Naive B cell (primary cell): ENCODE data around the gene ZNF516. TPM values are rescaled to one million over a fixed set of nuclear protein-coding genes. Genes with fewer than 3 reads are reported as not detected.

Source experiments
- ATAC-seq, 2 donors: fragments of 150-1000 bp; cut with Tn5 transposase; 2 replicates each; pipeline ENCODE4 v1.10.0; 2021; ENCODE audit warnings: low read depth in 2 of 2, mild to moderate bottlenecking in 2 of 2, moderate library complexity in 2 of 2
- DNase-seq: peaks from one replicate; pipeline ENCODE4 v3.0.0; 2022
- H3K27ac Mint-ChIP-seq, 6 donors: one replicate each; pipeline ENCODE4 v1.8.0; 2020 to 2022; ENCODE audit warnings: mild to moderate bottlenecking in 6 of 6, mixed read lengths in 6 of 6, moderate library complexity in 5 of 6, inconsistent platforms in 2 of 6
- H3K27me3 Mint-ChIP-seq, 3 donors: one replicate each; pipeline ENCODE4 v1.8.0; 2021 to 2022; ENCODE audit warnings: mixed read lengths in 3 of 3, mild to moderate bottlenecking in 1 of 3
- H3K36me3 Mint-ChIP-seq, 2 donors: one replicate each; pipeline ENCODE4 v1.8.0; 2020 to 2022; ENCODE audit warnings: mixed read lengths in 2 of 2, inconsistent platforms in 1 of 2, mild to moderate bottlenecking in 1 of 2
- H3K4me1 Mint-ChIP-seq, 3 donors: one replicate each; pipeline ENCODE4 v1.8.0; 2020 to 2022; ENCODE audit warnings: mixed read lengths in 3 of 3, inconsistent platforms in 1 of 3, mild to moderate bottlenecking in 1 of 3, moderate library complexity in 1 of 3
- H3K4me3 Mint-ChIP-seq, 8 donors: one replicate each; pipeline ENCODE4 v1.8.0; 2020 to 2022; ENCODE audit warnings: mild to moderate bottlenecking in 8 of 8, mixed read lengths in 8 of 8, moderate library complexity in 8 of 8, inconsistent platforms in 2 of 8
- H3K9me3 Mint-ChIP-seq, 7 donors: one replicate each; pipeline ENCODE4 v1.8.0; 2020 to 2022; ENCODE audit warnings: mixed read lengths in 7 of 7, mild to moderate bottlenecking in 5 of 7, inconsistent platforms in 2 of 7, moderate library complexity in 1 of 7
- polyA plus RNA-seq, 6 donors: library from polyadenylated mRNA; unstranded; fragments of 300-500 nt; fragmentation: Illumina TruSeq; gene quantifications; one replicate each; pipeline ENCODE4 v1.2.3, GENCODE V29; 2021; ENCODE audit warnings: low read depth in 6 of 6

ZNF516 gene
- polyA plus RNA-seq, 6 donors from 2014 or later = 1.7 to 7.5 (median 4.8) TPM

- no peaks in the 10 kb centered on the region for H3K9me3 Mint-ChIP-seq
- ATAC-seq (no peak), DNase-seq (no peak)
- H3K4me1 Mint-ChIP-seq = peaks cover 32 to 48% (median 33%) of the 10 kb centered on the region in 3 donors
- H3K36me3 Mint-ChIP-seq = peaks cover 5 to 16% of the 10 kb centered on the region in 2 donors
- no peak overlapping the region for H3K27ac Mint-ChIP-seq
- H3K4me3 Mint-ChIP-seq = no peak overlapping the region
- no peaks in the 10 kb centered on the region for H3K27me3 Mint-ChIP-seq
Observed at GRCh38 chr18:76429262-76430126, 65.5 kb downstream of the ZNF516 start.

DNA sequence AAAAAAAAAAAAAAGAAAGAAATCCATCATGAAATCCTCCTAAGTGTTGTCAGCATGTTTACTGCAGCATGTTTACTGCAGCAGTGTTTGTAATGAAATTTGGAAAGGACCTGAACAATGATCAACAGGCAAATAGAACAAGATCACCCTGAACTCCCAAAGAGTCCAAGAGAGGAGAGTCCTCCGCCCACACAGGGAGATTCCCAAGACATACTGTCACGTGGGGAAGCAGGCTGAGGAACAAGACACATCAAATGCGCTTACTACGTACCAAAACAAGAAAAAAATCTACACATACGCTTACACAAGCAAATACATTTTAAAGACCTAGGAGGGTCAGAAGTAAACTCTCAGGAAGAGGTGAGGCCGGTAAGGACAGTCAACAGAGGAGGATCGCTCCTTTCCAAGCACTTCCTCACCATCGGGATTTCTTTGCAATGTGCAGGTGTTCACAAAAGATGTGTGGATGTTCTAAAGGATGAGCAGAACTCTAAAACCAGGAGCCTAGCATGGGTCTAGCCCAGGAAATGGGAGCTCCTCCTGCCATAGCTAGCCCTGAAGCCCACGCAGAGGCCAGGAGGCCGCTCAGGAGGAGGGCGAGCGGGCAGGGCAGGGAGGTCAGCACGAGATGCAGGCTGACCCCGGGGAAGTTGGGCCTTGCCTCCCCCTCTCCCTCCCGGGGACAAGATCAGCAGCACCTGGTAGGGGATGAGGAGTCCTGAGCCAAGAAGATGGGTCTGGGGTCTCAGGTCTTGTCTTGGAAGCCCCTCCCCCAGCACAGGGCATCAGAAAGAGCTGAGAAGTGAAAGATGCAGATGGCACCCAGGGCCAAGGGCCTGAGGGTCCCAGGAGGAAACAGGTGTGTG is 66.4 kb downstream of the ZNF516 start:
- peak overlapping the region in 2 of 6 donors; percentile 20 to 40 for H3K27ac Mint-ChIP-seq
- H3K36me3 Mint-ChIP-seq = peaks cover 5 to 16% of the 10 kb centered on the region in 2 donors
- no peak for ATAC-seq
- no peak overlapping the region for H3K4me3 Mint-ChIP-seq
- H3K27me3 Mint-ChIP-seq = no peaks in the 10 kb centered on the region
- H3K9me3 Mint-ChIP-seq = no peaks in the 10 kb centered on the region
- no peak for DNase-seq
- peaks cover 32 to 48% (median 33%) of the 10 kb centered on the region in 3 donors for H3K4me1 Mint-ChIP-seq

GRCh38 chr18:76426737-76427305 is 68.2 kb downstream of the ZNF516 start:
- H3K9me3 Mint-ChIP-seq = no peaks in the 10 kb centered on the region
- peaks cover 0 to 4% of the 10 kb centered on the region in 2 donors for H3K36me3 Mint-ChIP-seq
- no peak overlapping the region for H3K4me3 Mint-ChIP-seq
- ATAC-seq (no peak), DNase-seq (no peak)
- no peaks in the 10 kb centered on the region for H3K27me3 Mint-ChIP-seq
- peaks cover 24 to 38% (median 26%) of the 10 kb centered on the region in 3 donors for H3K4me1 Mint-ChIP-seq
- peak overlapping the region in 2 of 6 donors; percentile 15 to 78 for H3K27ac Mint-ChIP-seq

DNA sequence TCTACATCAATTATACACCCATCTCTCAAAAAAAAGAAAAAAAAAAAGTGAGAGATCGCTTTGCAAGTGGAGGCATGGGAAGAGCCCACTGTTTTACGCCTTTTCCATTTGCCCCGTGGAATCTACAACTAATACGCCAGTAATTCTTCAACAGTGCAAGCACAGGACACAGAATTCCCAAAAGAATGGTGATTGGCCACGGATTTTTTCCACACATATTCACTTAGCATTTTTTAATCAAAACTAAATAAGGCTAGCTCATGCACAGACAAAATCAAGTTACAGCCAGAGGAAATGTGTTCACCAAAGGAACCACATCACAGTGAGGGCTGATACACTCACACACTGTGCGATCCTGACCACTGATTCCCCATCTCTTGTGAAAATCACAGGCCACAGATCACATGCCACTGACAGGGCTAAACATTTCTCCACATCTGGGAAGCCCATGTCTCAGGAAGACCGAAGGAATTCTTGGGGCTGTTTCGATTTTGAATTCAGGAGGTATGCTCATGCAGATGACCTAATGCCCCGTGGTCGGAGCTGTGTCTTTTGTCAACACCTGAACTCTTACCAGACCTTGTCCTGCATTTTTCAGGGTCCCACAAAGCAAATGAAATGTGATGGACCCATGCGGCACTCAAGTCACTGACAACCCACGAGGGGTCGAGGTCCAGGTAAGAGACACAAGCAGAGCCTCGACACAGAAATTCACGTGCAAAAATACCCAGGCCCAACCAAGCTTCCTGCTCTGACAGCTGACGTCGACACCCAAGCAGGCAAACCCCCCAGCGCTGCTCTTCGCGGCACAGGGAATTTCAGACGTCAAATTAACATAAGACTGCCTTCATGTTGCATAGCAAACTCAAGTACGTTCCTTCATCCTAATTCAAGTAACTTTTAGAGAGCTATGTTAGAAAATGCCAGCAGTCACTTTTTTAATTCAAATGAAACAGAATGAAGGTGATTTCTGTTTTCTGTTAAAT is 69.6 kb downstream of the ZNF516 start:
- peaks cover 24 to 29% (median 27%) of the 10 kb centered on the region in 3 donors for H3K4me1 Mint-ChIP-seq
- DNase-seq = no peak
- no peaks in the 10 kb centered on the region for H3K27me3 Mint-ChIP-seq
- H3K4me3 Mint-ChIP-seq = no peak overlapping the region
- H3K9me3 Mint-ChIP-seq = no peaks in the 10 kb centered on the region
- H3K36me3 Mint-ChIP-seq = no peaks in the 10 kb centered on the region
- H3K27ac Mint-ChIP-seq = peak overlapping the region in 2 of 6 donors; percentile 50 to 69
- no peak for ATAC-seq

DNA sequence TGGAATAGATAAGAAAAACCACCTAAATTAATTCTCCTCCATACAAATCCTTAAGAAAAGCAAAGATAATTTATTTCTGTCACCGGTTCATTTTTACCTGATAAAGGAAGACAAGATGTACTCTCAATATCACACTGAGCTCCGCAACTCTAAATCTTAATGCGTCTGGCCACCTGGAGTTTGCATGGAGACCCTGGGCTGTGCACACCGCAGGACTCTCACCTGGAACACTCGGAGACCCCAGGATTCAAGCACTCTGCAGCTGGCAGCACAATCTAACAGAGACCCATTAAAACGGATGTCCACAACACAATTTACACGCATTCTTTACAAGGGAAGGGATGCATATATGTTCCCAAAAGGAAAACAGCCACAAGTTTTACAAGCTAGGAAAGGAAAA is 72.2 kb downstream of the ZNF516 start:
- DNase-seq = no peak
- no peaks in the 10 kb centered on the region for H3K9me3 Mint-ChIP-seq
- ATAC-seq = no peak
- H3K27ac Mint-ChIP-seq = no peak overlapping the region
- H3K4me1 Mint-ChIP-seq = peaks cover 15 to 27% (median 26%) of the 10 kb centered on the region in 3 donors
- H3K36me3 Mint-ChIP-seq = no peaks in the 10 kb centered on the region
- H3K4me3 Mint-ChIP-seq = no peak overlapping the region
- no peaks in the 10 kb centered on the region for H3K27me3 Mint-ChIP-seq

- ATAC-seq (no peak), DNase-seq (no peak)
- Mint-ChIP-seq H3K36me3 (no peaks in the 10 kb centered on the region), H3K9me3 (no peaks in the 10 kb centered on the region), H3K27me3 (no peaks in the 10 kb centered on the region), H3K4me1 (peaks cover 16 to 26% (median 21%) of the 10 kb centered on the region in 3 donors), H3K4me3 (no peak overlapping the region), H3K27ac (peak overlapping the region in 1 of 6 donors; percentile 16)
Observed at GRCh38 chr18:76422121-76422520, 72.9 kb downstream of the ZNF516 start.

GRCh38 chr18:76421685-76422078 is 73.4 kb downstream of the ZNF516 start:
- Mint-ChIP-seq H3K4me1 (peaks cover 18 to 26% (median 20%) of the 10 kb centered on the region in 3 donors), H3K9me3 (no peaks in the 10 kb centered on the region), H3K36me3 (no peaks in the 10 kb centered on the region), H3K27ac (no peak overlapping the region), H3K4me3 (no peak overlapping the region), H3K27me3 (no peaks in the 10 kb centered on the region)
- no peak for ATAC-seq
- DNase-seq = no peak

GRCh38 chr18:76420898-76421684 is 74.0 kb downstream of the ZNF516 start:
- peak overlapping the region in 2 of 6 donors; percentile 49 to 56 for H3K27ac Mint-ChIP-seq
- peaks cover 17 to 23% (median 20%) of the 10 kb centered on the region in 3 donors for H3K4me1 Mint-ChIP-seq
- ATAC-seq (no peak), DNase-seq (no peak)
- no peaks in the 10 kb centered on the region for H3K9me3 Mint-ChIP-seq
- no peaks in the 10 kb centered on the region for H3K27me3 Mint-ChIP-seq
- no peaks in the 10 kb centered on the region for H3K36me3 Mint-ChIP-seq
- no peak overlapping the region for H3K4me3 Mint-ChIP-seq

GRCh38 chr18:76419811-76420210 is 75.2 kb downstream of the ZNF516 start:
- Mint-ChIP-seq H3K4me1 (peaks cover 17 to 25% (median 18%) of the 10 kb centered on the region in 3 donors), H3K27ac (peak overlapping the region in 1 of 6 donors; percentile 47), H3K4me3 (no peak overlapping the region), H3K36me3 (no peaks in the 10 kb centered on the region), H3K9me3 (no peaks in the 10 kb centered on the region), H3K27me3 (no peaks in the 10 kb centered on the region)
- no peak for DNase-seq
- ATAC-seq = no peak

DNA sequence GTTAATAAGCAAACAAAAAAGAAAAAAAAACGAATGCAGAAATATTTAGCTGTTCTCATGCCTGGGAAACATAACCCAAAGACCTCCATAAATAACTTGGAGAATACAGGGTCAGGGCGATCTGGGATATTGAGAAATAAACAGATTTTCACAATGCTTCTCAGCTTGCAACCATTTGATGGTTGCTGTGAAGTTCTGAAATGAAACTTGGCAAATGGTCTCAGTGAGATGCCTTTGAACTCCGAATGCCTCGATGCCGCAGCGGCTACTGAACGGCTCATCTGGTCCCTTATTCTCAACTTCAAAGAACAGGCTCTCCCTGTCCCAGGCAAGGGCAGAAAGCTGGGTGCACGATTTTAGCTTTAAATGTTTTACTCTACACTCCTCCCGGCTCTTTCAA is 78.1 kb downstream of the ZNF516 start:
- Mint-ChIP-seq H3K4me1 (peaks cover 7 to 21% (median 15%) of the 10 kb centered on the region in 3 donors), H3K36me3 (no peaks in the 10 kb centered on the region), H3K27me3 (no peaks in the 10 kb centered on the region), H3K27ac (peak overlapping the region in 1 of 6 donors; percentile 80), H3K4me3 (no peak overlapping the region), H3K9me3 (no peaks in the 10 kb centered on the region)
- DNase-seq = no peak
- no peak for ATAC-seq

DNA sequence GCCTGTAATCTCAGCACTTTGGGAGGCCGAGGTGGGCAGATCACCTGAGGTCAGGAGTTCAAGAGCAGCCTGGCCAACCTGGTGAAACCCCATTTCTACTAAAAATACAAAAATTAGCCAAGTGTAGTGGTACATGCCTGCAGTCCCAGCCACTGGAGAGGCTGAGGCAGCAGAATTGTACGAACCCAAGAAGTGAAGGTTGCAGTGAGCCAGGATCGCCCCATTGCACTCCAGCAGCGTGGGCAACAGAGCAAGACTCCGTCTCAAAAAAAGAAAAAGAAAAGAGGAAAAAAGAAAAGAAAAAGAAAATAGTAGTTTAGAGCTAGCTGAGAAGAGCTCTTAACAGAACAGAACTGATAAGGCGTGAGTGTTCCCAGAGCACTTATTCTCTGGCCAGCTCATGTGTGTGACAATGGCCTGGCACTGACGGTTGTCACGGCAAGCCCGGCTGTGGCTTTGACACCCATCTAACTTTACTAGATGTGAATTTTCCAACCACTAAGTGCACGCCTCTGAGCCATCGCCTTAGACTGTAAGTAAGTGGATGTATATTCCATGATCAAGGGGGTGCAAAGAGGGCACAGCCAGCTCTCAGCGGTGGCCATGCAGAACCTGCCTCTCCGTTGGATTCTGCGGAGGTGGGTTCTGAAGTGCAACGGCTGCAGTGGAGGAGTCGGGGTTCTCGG is 80.0 kb downstream of the ZNF516 start:
- Mint-ChIP-seq H3K9me3 (no peaks in the 10 kb centered on the region), H3K4me1 (peaks cover 19 to 23% (median 22%) of the 10 kb centered on the region in 3 donors), H3K36me3 (peaks cover 10% of the 10 kb centered on the region in 2 donors), H3K4me3 (no peak overlapping the region), H3K27me3 (no peaks in the 10 kb centered on the region), H3K27ac (peak overlapping the region in 2 of 6 donors; percentile 53 to 62)
- no peak for ATAC-seq
- DNase-seq = no peak
